Gastroesophageal sphincter (tissue), 3 donors: ENCODE data around the gene GDF11.

Experiments used
- CTCF ChIP-seq, 4 experiments: fragments of 200-600 bp in 2 of 4; fragments of 450-650 bp in 2 of 4; sonication (generic) in 1 of 4; IDR thresholded peaks; one replicate each; pipeline ENCODE4 v1.5.1; 2017 to 2019; ENCODE audit warnings: antibody characterized with exemption in 4 of 4, mild to moderate bottlenecking in 2 of 4, moderate library complexity in 2 of 4
- EP300 ChIP-seq: sonication (generic); formaldehyde crosslinking; IDR thresholded peaks from one replicate; pipeline ENCODE4 v1.6.1; 2017; ENCODE audit warnings: antibody characterized with exemption, mild to moderate bottlenecking
- POLR2A ChIP-seq, 2 donors: fragments of 450-650 bp; IDR thresholded peaks; one replicate each; pipeline ENCODE4 v1.6.1; 2017; ENCODE audit warnings: antibody characterized with exemption in 2 of 2, mild to moderate bottlenecking in 2 of 2, moderate library complexity in 1 of 2
- POLR2AphosphoS5 ChIP-seq: sonication (generic); formaldehyde crosslinking; IDR thresholded peaks from one replicate; pipeline ENCODE4 v1.6.1; 2017; ENCODE audit warnings: antibody characterized with exemption

- TF ChIP-seq CTCF (IDR thresholded peaks at IDR 0.05) (peak in 3 of 4 experiments; percentile 71 to 75 (median 75)), POLR2AphosphoS5 (no peak), POLR2A (IDR thresholded peaks at IDR 0.05) (no peak), EP300 (no peak)
Measured at GRCh38 chr12:55724226-55724939, 18.5 kb upstream of the GDF11 start.
